ENCODE data around the gene RMND5B. TPM values are rescaled to one million over a fixed set of nuclear protein-coding genes. Genes with fewer than 3 reads are reported as not detected.

The RMND5B gene
- total RNA-seq, 3 donors from 2014 or later (not counting 1 experiment from before 2014, with no cell fraction given), result 9.2 to 12.7 (median 9.5) TPM

DNA sequence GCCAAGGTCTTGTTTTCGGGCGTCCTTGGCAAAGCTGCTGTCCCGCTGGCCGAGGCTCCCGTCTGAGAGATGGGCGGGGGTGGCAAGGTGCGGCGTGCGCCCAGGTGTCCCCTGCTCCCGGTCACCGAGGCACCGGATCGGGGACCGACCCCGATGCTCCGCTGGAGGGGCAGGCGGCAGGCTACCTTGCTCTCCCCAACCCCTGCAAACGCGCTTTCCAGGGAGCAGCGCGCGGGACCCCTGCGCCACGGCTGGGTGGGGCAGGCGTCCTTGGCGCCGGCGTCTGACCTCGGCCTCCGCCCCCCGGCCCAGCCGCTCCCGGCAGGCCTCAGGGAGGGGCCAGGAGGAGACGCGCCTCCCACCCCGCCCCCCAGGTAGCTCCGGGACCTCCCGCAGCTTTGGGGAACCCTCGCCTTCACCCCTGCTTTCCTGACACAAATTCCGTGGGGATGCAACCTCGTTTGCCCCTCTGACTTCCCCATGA, 16.9 kb upstream of the RMND5B start:
- peaks cover 2% of the 10 kb centered on the region for H3K27me3 ChIP-seq (ENCODE audit: control insufficient read depth, insufficient read depth, low read length)
- peaks cover 8 to 22% of the 10 kb centered on the region in 2 donors for H3K27me3 Mint-ChIP-seq (ENCODE audit: low read depth in 2 of 2)
- peak overlapping the region; percentile 41 for H3K4me3 ChIP-seq (ENCODE audit: low read length)
- ATAC-seq (no peak), DNase-seq (no peak)
- peaks cover 63% of the 10 kb centered on the region for H3K4me1 ChIP-seq (ENCODE audit: control insufficient read depth, insufficient read depth, low read length)
- under 1% methylated on average over 41 of the region's 41 CpGs for WGBS (ENCODE audit: insufficient coverage)
- intact Hi-C loops (cut with micrococcal nuclease), result loop anchor here (2.0 to 10.0 kb wide), 2 partner anchors 39 to 121 kb away; partner anchors contain the start of genes NHP2 and PHYKPL
- no peaks in the 10 kb centered on the region for H3K9me3 Mint-ChIP-seq
- H3K27ac Mint-ChIP-seq, result peak overlapping the region; percentile 90 to 94
- no peak for TF ChIP-seq CTCF (IDR thresholded peaks at IDR 0.05)
- H3K36me3 ChIP-seq (ENCODE audit: control insufficient read depth, insufficient read depth, low read length), result no peaks in the 10 kb centered on the region
- H3K36me3 Mint-ChIP-seq, result no peaks in the 10 kb centered on the region
- H3K4me3 Mint-ChIP-seq, result peak overlapping the region; percentile 91
- H3K4me1 Mint-ChIP-seq, result peaks cover 29 to 38% of the 10 kb centered on the region in 2 donors
- no peaks in the 10 kb centered on the region for H3K9me3 ChIP-seq (ENCODE audit: control insufficient read depth, insufficient read depth, low read length)
- peak overlapping the region; percentile 60 for H3K27ac ChIP-seq (ENCODE audit: low read length)

DNA sequence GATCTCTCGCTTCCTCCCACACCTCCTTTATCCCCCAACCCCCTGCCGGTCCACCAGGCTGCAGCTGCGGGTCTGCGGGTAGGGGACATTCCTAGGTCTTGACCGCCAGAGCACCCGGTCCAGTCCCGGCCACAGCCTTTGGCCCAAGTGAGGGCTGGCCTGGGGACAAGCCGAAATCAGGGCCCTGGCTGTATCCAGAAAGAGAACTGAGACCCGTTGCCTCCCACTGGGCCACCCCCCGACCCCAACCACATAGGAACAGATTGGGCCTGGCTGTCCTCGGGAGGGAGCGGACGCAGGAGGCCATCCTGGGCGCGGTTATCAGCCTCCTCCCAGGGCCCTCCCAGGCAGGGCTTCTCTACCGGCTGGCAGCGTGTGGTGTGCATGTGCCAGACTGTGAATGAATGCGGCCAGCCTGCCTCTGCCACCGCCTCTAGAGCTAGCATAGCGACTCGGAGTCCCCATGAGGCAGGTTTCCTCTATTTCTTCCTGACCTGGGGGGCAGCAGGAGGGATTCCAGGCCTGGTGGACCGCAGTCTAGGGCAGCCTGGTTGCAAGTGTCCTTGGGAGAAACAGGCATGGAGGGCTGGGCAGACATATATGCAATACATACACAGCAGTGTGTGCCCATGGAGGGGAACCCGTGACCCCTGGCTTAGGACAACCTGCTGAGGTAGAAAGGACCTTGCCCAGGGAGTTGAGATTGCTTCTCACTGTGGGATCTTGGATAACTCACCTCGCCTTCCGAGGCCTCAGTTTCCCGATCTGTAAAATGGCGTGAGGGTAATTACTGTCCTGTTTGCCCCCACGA, 16.3 kb upstream of the RMND5B start:
- H3K4me3 ChIP-seq (ENCODE audit: low read length), result peak overlapping the region; percentile 41
- peak overlapping the region; percentile 90 to 94 for H3K27ac Mint-ChIP-seq
- H3K36me3 Mint-ChIP-seq, result no peaks in the 10 kb centered on the region
- peak overlapping the region; percentile 60 for H3K27ac ChIP-seq (ENCODE audit: low read length)
- peak; percentile 41 to 67 (median 55) for ATAC-seq
- H3K27me3 ChIP-seq (ENCODE audit: control insufficient read depth, insufficient read depth, low read length), result peaks cover 6% of the 10 kb centered on the region
- peaks cover 63% of the 10 kb centered on the region for H3K4me1 ChIP-seq (ENCODE audit: control insufficient read depth, insufficient read depth, low read length)
- H3K4me3 Mint-ChIP-seq, result peak overlapping the region; percentile 91
- no peaks in the 10 kb centered on the region for H3K9me3 ChIP-seq (ENCODE audit: control insufficient read depth, insufficient read depth, low read length)
- no peak for TF ChIP-seq CTCF (IDR thresholded peaks at IDR 0.05)
- peaks cover 29 to 44% of the 10 kb centered on the region in 2 donors for H3K4me1 Mint-ChIP-seq
- H3K36me3 ChIP-seq (ENCODE audit: control insufficient read depth, insufficient read depth, low read length), result no peaks in the 10 kb centered on the region
- H3K9me3 Mint-ChIP-seq, result no peaks in the 10 kb centered on the region
- intact Hi-C loops (cut with micrococcal nuclease), result loop anchor here (2.0 to 10.0 kb wide), 2 partner anchors 38 to 120 kb away; partner anchors contain the start of genes NHP2 and PHYKPL
- peak; percentile 72 to 82 for DNase-seq
- 8% methylated on average over 28 of the region's 28 CpGs for WGBS (ENCODE audit: insufficient coverage)
- H3K27me3 Mint-ChIP-seq (ENCODE audit: low read depth in 2 of 2), result peaks cover 8 to 22% of the 10 kb centered on the region in 2 donors

DNA sequence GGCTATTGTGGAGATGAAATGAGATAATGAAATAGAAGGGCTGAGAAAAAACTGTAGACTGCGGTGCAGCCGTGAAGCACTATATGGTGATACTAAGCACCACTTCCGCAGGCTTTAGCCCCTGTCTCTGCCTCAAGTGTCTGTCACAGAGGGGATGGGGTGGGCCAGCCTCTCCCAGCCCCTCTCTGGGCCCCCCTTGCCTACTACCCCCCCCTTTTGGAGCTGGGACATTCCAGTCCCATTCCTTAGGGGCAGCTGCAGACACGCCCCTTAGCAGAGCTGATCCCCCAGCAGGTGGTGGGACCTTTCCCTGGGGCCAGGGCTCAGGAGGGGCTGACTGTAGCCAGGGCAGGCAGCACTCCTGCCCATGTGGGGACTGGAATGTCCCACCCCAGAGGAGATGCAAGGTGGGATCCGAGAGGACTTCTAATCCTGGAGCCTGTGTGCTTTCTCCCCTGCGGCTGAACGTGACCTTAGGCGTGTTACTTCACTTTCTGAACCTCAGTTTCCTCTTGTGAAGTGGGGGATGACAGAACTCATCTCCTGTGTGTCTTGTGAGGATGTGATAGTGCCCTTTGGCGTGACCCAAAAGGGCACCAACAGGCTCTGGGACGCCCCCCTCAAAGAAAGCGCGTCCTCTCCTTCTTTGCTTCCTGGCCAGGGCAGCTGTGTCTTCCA, 15.5 kb upstream of the RMND5B start:
- WGBS (ENCODE audit: insufficient coverage), result 30% methylated on average over 12 of the region's 12 CpGs
- Histone ChIP-seq H3K36me3 (ENCODE audit: control insufficient read depth, insufficient read depth, low read length) (no peaks in the 10 kb centered on the region), H3K27me3 (ENCODE audit: control insufficient read depth, insufficient read depth, low read length) (peaks cover 6% of the 10 kb centered on the region), H3K27ac (ENCODE audit: low read length) (peak overlapping the region; percentile 60), H3K9me3 (ENCODE audit: control insufficient read depth, insufficient read depth, low read length) (no peaks in the 10 kb centered on the region), H3K4me1 (ENCODE audit: control insufficient read depth, insufficient read depth, low read length) (peaks cover 70% of the 10 kb centered on the region), H3K4me3 (ENCODE audit: low read length) (no peak overlapping the region)
- Mint-ChIP-seq H3K4me1 (peaks cover 29 to 44% of the 10 kb centered on the region in 2 donors), H3K27me3 (ENCODE audit: low read depth in 2 of 2) (peaks cover 6 to 21% of the 10 kb centered on the region in 2 donors), H3K36me3 (no peaks in the 10 kb centered on the region), H3K4me3 (peak overlapping the region; percentile 91), H3K27ac (peak overlapping the region; percentile 90 to 94), H3K9me3 (no peaks in the 10 kb centered on the region)
- no peak for TF ChIP-seq CTCF (IDR thresholded peaks at IDR 0.05)
- ATAC-seq (peak; percentile 43 to 70 (median 55)), DNase-seq (peak; percentile 57 to 72)
- intact Hi-C loops (cut with micrococcal nuclease), result loop anchor here (2.0 to 10.0 kb wide), 2 partner anchors 38 to 120 kb away; partner anchors contain the start of genes NHP2 and PHYKPL

All from natural killer cell (primary cell).